Fibroblast of mammary gland (primary cell): Measurements from ENCODE around the gene PRPS1L1.

Experiments used
- DNase-seq: peaks from one replicate; pipeline ENCODE4 v3.0.0-alpha.2; 2010; ENCODE audit warnings: low read depth
- H3K4me3 ChIP-seq: 2 replicates; pipeline ENCODE4 v1.5.1; 2011; ENCODE audit warnings: low read depth, mild to moderate bottlenecking, low read length, moderate library complexity; ENCODE audit not compliant: control insufficient read depth
- TF ChIP-seq, protein P1 (sequence below): conservative IDR thresholded peaks from 2 replicates; pipeline ENCODE4 v1.5.1; 2011; ENCODE audit warnings: low read depth, low read length, inconsistent platforms; ENCODE audit not compliant: control insufficient read depth, insufficient read depth

The PRPS1L1 gene

GRCh38 chr7:17976952-17977351, 50.7 kb downstream of the PRPS1L1 start:
- no peak overlapping the region for H3K4me3 ChIP-seq
- TF ChIP-seq, protein P1, sequence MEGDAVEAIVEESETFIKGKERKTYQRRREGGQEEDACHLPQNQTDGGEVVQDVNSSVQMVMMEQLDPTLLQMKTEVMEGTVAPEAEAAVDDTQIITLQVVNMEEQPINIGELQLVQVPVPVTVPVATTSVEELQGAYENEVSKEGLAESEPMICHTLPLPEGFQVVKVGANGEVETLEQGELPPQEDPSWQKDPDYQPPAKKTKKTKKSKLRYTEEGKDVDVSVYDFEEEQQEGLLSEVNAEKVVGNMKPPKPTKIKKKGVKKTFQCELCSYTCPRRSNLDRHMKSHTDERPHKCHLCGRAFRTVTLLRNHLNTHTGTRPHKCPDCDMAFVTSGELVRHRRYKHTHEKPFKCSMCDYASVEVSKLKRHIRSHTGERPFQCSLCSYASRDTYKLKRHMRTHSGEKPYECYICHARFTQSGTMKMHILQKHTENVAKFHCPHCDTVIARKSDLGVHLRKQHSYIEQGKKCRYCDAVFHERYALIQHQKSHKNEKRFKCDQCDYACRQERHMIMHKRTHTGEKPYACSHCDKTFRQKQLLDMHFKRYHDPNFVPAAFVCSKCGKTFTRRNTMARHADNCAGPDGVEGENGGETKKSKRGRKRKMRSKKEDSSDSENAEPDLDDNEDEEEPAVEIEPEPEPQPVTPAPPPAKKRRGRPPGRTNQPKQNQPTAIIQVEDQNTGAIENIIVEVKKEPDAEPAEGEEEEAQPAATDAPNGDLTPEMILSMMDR: no peak
- DNase-seq: no peak
